HG02938 (cell line): ENCODE results near the gene CPNE4.
A peak's percentile ranks its signal among the peaks of the same experiment; 100 is the strongest.

Experiments
- ATAC-seq: cut with Tn5 transposase; IDR thresholded peaks from one replicate; pipeline ENCODE4 v1.9.1; 2021; ENCODE audit warnings: mild to moderate bottlenecking, moderate library complexity; ENCODE audit not compliant: unreplicated experiment

The CPNE4 gene

GRCh38 chr3:131744765-131745164 is 290.0 kb downstream of the CPNE4 start:
- ATAC-seq: no peak

- ATAC-seq: no peak
These were observed 291.7 kb downstream of the CPNE4 start for GRCh38 chr3:131743126-131743525.

- ATAC-seq: no peak
These were observed 295.6 kb downstream of the CPNE4 start for GRCh38 chr3:131739211-131739610.

GRCh38 chr3:131738095-131738494 is 296.7 kb downstream of the CPNE4 start:
- ATAC-seq: no peak

GRCh38 chr3:131735544-131735943 is 299.3 kb downstream of the CPNE4 start:
- no peak for ATAC-seq

- no peak for ATAC-seq
These were observed 299.7 kb downstream of the CPNE4 start for GRCh38 chr3:131735116-131735515.

GRCh38 chr3:131733086-131733841 is 301.6 kb downstream of the CPNE4 start:
- ATAC-seq: no peak

- no peak for ATAC-seq
These were observed 303.1 kb downstream of the CPNE4 start for GRCh38 chr3:131731709-131732108.

- ATAC-seq: no peak
These were observed 304.2 kb downstream of the CPNE4 start for GRCh38 chr3:131730581-131730980.

- no peak for ATAC-seq
These were observed 305.2 kb downstream of the CPNE4 start for GRCh38 chr3:131729643-131730017.

GRCh38 chr3:131728898-131729642 is 305.7 kb downstream of the CPNE4 start:
- no peak for ATAC-seq

- no peak for ATAC-seq
These were observed 309.4 kb downstream of the CPNE4 start for GRCh38 chr3:131725414-131725813.

- ATAC-seq: no peak
These were observed 311.5 kb downstream of the CPNE4 start for GRCh38 chr3:131723343-131723742.

GRCh38 chr3:131717493-131717892 is 317.3 kb downstream of the CPNE4 start:
- no peak for ATAC-seq

GRCh38 chr3:131716943-131717342 is 317.9 kb downstream of the CPNE4 start:
- no peak for ATAC-seq

GRCh38 chr3:131716007-131716406 is 318.8 kb downstream of the CPNE4 start:
- no peak for ATAC-seq

- ATAC-seq: peak; percentile 88
These were observed 320.1 kb downstream of the CPNE4 start for GRCh38 chr3:131714585-131715220.

- no peak for ATAC-seq
These were observed 321.2 kb downstream of the CPNE4 start for GRCh38 chr3:131713416-131714123.

GRCh38 chr3:131712662-131713061 is 322.2 kb downstream of the CPNE4 start:
- ATAC-seq: no peak

GRCh38 chr3:131711114-131711768 is 323.6 kb downstream of the CPNE4 start:
- ATAC-seq: no peak

- ATAC-seq: no peak
These were observed 326.6 kb downstream of the CPNE4 start for GRCh38 chr3:131708241-131708640.
